ENCODE measurements around the gene CD80. TPM values are rescaled to one million over a fixed set of nuclear protein-coding genes. Genes with fewer than 3 reads are reported as not detected.

CD80 gene
- total and polyA plus RNA-seq, 2 of the 8 experiments (the other 6 are each of a cell fraction or from before 2014, with no cell fraction given), result 0.11 TPM; not detected in 1

GRCh38 chr3:119570229-119570628, 10.8 kb upstream of the CD80 start:
- Histone ChIP-seq H3K23me2 (ENCODE audit: low read depth, low read length) (no peaks in the 10 kb centered on the region), H2AFZ (ENCODE audit: low read length) (no peak overlapping the region), H3K4me3 (ENCODE audit: extremely low read depth in 1 of 4, insufficient read depth in 2 of 4, low read depth in 3 of 4, low read length in 4 of 4) (no peak overlapping the region), H3K36me3 (ENCODE audit: control insufficient read depth in 2 of 4, insufficient read depth in 4 of 4, low read length in 3 of 4) (no peaks in the 10 kb centered on the region), H2BK15ac (ENCODE audit: low read length) (no peak overlapping the region), H3K14ac (ENCODE audit: insufficient read length) (no peak overlapping the region), H4K5ac (ENCODE audit: insufficient read length, low read depth, low read length) (no peak overlapping the region), H3K56ac (replicated peaks; ENCODE audit: insufficient read length, low read depth, low read length) (no peak overlapping the region), H3K79me2 (ENCODE audit: control insufficient read depth in 1 of 2, insufficient read depth in 2 of 2, low read length in 2 of 2) (no peaks in the 10 kb centered on the region), H3K79me1 (ENCODE audit: low read depth, low read length) (no peaks in the 10 kb centered on the region), H3K4ac (replicated peaks; ENCODE audit: insufficient read length, low read depth, low read length) (no peak overlapping the region), H2BK20ac (ENCODE audit: low read length) (no peak overlapping the region), H3K27me3 (replicated peaks in 1 of 4; ENCODE audit: control insufficient read depth in 3 of 4, extremely low read depth in 1 of 4, insufficient read depth in 3 of 4, low read length in 3 of 4) (no peaks in the 10 kb centered on the region), H3K4me1 (replicated peaks in 1 of 4; ENCODE audit: control insufficient read depth in 3 of 4, insufficient read depth in 4 of 4, low read length in 3 of 4) (no peaks in the 10 kb centered on the region), H4K8ac (ENCODE audit: extremely low read depth, insufficient read depth, low read length) (no peak overlapping the region), H3K4me2 (ENCODE audit: insufficient read depth in 1 of 2, low read depth in 2 of 2, low read length in 2 of 2) (no peak overlapping the region), H3K18ac (ENCODE audit: extremely low read depth, low read length) (no peak overlapping the region), H3K23ac (ENCODE audit: insufficient read length) (no peak overlapping the region), H3K9ac (replicated peaks in 1 of 4; ENCODE audit: extremely low read depth in 1 of 4, low read depth in 3 of 4, low read length in 3 of 4) (no peak overlapping the region), H3K9me3 (ENCODE audit: insufficient read depth in 2 of 2, low read depth in 1 of 2, low read length in 1 of 2) (no peaks in the 10 kb centered on the region), H2BK120ac (replicated peaks; ENCODE audit: low read depth, low read length) (no peak overlapping the region), H2AK5ac (ENCODE audit: low read depth, low read length) (no peak overlapping the region), H4K20me1 (replicated peaks in 1 of 2; ENCODE audit: control insufficient read depth in 1 of 2, insufficient read depth in 2 of 2, low read length in 2 of 2) (no peaks in the 10 kb centered on the region), H3K27ac (ENCODE audit: low read depth, low read length) (no peak overlapping the region), H2BK5ac (ENCODE audit: low read depth, low read length) (no peak overlapping the region), H2BK12ac (ENCODE audit: low read depth, low read length) (no peak overlapping the region), H4K91ac (replicated peaks; ENCODE audit: insufficient read length, low read length) (no peak overlapping the region)
- ChIA-PET CTCF (ENCODE audit: partially characterized antibody) (interaction anchor here (1.3 kb wide), 1 partner anchor 17 kb away, joined by 3 read pairs; no protein-coding TSS in a partner anchor), POLR2A (ENCODE audit: partially characterized antibody) (no interaction called here)
- WGBS, 2 experiments (ENCODE audit: extremely low coverage in 1 of 2, insufficient coverage in 1 of 2, insufficient read length in 1 of 2, insufficient replicate concordance in 2 of 2, low coverage in 1 of 2, low lambda C conversion rate in 2 of 2, missing lambda C conversion rate in 1 of 2), result 87% methylated on average over 5 of the region's 5 CpGs; no CpG with 5 or more reads in 1 of the 2 experiments
- FAIRE-seq (no peak), DNase-seq (ENCODE audit: low read depth in 1 of 2, low spot score in 2 of 2) (no peak)
- no peak for TF ChIP-seq SIN3A (conservative IDR thresholded peaks at IDR 0.05 in 1 of 2, IDR thresholded peaks at IDR 0.05 in 1 of 2; ENCODE audit: low read depth in 1 of 2, low read length in 2 of 2)
- no peak for TF ChIP-seq CREB1 (IDR thresholded peaks at IDR 0.05)
- TF ChIP-seq ASH2L (IDR thresholded peaks at IDR 0.05; ENCODE audit: low read length), result no peak
- no peak for TF ChIP-seq JUN (IDR thresholded peaks at IDR 0.05; ENCODE audit: low read depth, low read length)
- no peak for TF ChIP-seq SP4 (IDR thresholded peaks at IDR 0.05; ENCODE audit: low read length)
- no peak for TF ChIP-seq TAF1 (IDR thresholded peaks at IDR 0.05; ENCODE audit: low read depth, low read length)
- TF ChIP-seq SIX5 (IDR thresholded peaks at IDR 0.05; ENCODE audit: low read depth, low read length), result no peak
- TF ChIP-seq NANOG (IDR thresholded peaks at IDR 0.05; ENCODE audit: insufficient read depth, low read depth, low read length, poor library complexity, severe bottlenecking), result no peak
- TF ChIP-seq ZNF274 (IDR thresholded peaks at IDR 0.05; ENCODE audit: borderline replicate concordance, extremely low read depth, low read length), result no peak
- no peak for TF ChIP-seq SP1 (IDR thresholded peaks at IDR 0.05; ENCODE audit: low read depth, low read length)
- no peak for TF ChIP-seq GABPA (IDR thresholded peaks at IDR 0.05; ENCODE audit: borderline replicate concordance, insufficient read depth, low read length)
- no peak for TF ChIP-seq SP2 (IDR thresholded peaks at IDR 0.05; ENCODE audit: low read length)
